ENCODE data around the gene ZNF485.
"Not testable (repeated sequence)": the region's sequence is repeated elsewhere in the genome, so short reads cannot be mapped to it uniquely, and the experiment has no call there.

The ZNF485 gene

DNA sequence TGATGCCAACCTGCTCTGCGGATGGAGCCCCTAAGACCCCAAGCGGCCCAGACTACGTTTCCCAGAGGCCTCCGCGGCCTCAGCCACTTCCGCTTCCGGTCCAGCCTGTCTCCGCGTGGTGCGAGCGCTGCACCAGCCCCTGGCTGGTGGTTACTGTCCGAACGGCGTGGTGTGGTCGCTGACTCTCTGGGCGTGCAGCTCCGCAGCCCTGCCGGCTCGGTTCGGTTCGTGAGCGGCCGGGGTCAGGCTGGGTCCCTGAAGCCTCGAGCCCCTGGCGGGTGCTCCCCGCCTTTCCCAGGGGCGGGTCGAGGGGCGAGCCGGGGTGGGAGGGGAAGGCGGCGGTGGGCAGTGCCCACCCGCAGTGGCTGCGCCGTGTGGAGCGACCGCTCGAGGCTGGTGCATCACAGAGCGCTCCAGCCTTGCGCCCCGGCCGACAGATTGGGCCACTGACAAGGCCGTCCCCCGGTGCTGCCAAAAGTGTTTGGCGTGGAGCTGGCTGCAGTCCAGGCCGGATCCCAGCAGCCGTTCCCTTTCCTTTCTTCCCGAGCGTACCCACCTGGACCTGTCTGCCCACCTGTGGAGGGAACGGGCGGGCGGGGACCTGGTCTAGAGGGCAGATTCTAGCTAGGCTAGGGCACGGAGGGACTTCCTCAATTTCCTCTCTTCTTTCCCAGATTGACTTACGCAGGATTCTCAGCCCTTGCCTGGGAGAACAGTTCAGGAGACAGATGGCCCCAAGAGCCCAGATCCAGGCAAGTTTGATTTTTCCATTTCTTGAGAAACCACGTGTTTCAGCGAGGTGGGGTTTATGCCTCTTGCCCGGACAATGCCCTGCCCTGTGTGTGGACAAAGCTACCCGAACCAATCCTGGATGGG, at the start of gene ZNF485:
ZNF485 (plus strand) TSS at position 116 of the 876 bp plus-strand sequence; CDS start at position 729, 613 bp downstream.
- peak; percentile 17 for DNase-seq (ENCODE audit: low read depth)

DNA sequence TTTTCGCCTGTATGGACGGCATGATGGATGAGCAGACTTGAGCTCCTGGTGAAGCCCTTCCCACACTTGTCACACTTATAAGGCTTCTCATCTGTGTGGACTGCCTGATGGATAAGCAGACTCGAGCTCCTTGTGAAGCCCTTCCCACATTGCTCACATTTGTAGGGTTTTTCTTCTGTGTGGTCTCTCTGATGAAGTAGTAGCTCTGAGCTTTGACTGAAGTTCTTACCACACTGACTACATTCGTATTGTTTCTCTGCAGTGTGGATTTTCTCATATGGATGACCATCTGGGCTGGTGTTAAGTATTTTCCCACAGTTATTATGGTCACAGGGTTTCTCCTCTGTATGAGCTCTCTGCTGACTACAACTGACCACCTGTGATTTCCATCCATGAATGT, 49.0 kb upstream of the ZNF485 start:
- DNase-seq (ENCODE audit: low read depth) = no peak

DNA sequence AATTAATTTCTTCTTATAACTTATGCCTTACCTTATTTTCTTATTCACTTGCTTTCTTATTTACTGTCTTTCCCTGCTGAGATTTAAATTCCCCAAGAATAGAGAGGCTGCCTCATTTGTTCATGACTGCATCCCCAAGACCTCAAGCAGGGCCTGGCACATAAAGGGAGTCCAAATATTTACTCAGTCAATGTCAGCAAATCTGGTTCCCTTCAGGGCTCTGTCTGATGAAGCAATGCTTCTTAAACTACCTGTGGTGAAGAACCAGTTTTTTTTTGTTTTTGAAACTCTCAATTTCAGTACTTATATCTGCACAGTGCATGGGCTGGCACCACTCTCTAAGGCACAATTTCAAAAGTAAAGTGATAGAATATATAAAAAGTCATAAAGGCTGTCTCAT, 36.6 kb upstream of the ZNF485 start:
- DNase-seq (ENCODE audit: low read depth) = no peak

DNA sequence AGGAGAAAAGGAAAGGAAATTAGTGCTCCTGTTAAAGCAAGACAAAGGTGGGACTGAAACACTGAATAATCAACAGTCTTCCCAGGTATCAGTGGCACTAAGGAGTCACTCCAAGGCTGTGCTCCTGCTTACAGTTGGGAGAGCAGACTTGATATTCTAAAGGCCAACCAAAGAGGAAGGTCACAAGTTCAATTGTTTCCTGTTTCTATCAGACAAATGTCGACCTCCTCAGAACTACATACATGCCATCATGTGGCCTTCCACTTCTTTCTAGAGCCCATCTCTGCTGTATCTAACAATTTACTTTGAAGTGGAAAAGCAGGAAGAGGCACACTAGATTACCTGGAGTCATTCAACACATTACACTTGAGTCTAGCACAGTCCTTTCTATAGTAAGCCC, 35.3 kb upstream of the ZNF485 start:
- DNase-seq (ENCODE audit: low read depth) = no peak

DNA sequence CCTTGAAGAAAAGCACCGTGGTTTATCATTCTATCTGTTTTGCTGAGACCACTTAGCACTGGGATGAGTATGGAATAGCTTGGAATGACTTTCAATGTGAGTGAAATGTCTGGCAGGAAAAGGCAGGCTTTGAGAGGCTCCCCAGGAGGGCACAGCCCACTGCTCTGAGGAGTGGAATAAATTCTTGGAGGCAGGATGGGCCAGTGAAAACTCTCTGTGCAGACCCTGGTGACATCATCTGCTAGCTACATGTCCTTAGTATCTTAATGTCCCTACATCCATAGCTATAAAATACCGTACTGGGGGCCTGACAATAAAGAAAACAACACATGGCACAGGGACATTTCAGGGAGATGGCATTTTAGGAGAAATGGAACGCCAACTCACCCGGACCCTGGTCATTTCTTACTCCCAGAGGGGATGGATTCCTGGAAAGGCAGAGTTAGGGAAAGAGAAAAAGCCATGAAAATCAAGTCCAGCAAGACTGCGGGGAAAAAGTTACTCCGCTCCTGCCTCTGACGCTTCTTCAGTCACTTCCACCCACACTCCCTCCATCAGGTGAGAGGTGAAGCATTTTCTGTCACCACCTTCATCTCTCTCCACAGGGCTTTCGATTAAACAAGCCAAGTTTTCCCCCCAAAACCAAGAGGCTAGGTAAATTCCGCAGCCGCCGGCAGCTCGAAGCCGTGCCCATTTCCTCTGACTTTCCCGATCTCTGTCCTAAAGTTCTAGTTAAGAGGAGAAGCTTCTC, 32.8 kb upstream of the ZNF485 start:
- no peak for DNase-seq (ENCODE audit: low read depth)

DNA sequence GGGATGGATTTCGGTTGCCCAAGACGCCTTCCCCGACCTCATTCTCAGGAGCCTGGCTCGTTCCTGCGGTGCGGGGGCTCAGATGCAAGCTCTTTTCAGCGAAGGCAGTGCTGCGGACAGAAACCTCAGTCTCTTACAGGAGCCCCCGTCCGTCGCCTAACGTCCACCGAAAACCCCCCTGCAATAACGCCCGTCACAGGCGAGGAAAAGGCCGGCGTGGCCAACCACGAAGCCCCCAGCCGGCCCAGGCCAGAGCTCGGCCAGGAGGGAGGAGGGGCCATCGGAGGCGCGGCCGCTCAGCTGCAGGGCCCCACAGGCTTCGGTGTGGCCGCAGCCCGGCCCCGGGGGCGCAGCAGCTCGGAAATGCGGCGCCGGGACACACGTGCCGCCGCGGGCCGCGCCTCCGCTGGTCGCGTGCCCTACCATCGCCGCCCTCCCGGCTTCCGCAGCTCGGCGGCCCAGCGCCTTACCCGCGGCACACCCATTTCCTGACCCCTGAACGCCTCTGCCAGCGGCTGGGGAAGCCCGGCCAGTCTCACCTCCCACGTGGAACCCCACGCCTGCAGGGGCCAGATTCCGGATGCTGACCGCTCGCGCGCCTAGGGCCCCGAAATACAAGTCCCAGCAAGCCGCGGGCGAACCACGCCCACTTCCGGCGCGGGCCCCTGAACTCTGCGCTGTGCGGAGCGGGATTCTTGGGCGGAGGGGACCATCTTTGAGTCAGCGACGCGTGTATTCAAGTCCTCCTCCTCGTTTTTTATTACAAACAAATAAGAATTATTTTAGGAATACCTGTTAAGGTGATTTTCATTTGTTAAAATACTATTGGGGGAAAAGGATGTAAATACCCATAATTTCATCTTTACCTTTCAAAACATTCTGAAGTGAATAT, 32.0 kb upstream of the ZNF485 start, which contains the start of gene ZNF239:
ZNF239 (minus strand) TSS at position 616 of the 892 bp plus-strand sequence. CDS start 16,537 bp downstream, outside the sequence.
- DNase-seq (ENCODE audit: low read depth) = peak; percentile 84

DNA sequence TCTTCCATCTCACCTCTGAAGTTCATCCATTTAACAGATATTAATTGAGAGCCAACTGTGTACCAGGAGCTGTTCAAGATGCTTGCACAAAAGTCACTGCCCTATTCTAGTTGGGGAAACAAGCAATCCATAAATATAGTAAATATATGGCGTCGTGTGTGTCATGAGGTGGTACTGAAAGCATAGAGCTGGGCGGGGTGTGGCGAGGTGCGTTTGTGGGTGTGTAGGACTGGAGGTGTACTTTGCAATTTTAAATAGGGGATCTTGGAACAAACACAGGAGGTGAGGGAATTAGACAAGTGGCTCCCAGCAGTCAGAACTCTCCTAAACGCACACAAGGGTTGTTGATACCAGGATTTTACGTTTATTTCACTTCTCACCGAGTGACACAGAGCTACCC, 31.3 kb upstream of the ZNF485 start:
- no peak for DNase-seq (ENCODE audit: low read depth)

DNA sequence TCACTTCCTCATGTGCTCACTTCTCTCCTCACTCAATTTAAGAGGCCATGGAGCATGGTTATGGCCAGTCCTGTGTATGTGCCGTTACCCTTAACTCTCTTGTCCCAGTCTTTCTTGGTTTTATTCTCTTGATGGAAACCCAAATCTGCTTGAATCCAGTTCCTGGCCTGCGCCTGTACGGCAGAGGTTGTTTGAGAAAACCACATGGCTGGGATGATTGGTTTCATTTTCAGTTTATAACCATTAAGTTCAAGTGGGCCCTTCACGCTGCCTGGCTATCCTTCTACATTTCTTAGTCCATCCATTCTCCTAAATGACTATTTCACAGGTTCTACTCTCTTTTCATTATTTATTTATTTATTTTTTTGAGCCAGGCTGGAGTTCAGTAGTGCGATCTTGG, 30.2 kb upstream of the ZNF485 start:
- no peak for DNase-seq (ENCODE audit: low read depth)

DNA sequence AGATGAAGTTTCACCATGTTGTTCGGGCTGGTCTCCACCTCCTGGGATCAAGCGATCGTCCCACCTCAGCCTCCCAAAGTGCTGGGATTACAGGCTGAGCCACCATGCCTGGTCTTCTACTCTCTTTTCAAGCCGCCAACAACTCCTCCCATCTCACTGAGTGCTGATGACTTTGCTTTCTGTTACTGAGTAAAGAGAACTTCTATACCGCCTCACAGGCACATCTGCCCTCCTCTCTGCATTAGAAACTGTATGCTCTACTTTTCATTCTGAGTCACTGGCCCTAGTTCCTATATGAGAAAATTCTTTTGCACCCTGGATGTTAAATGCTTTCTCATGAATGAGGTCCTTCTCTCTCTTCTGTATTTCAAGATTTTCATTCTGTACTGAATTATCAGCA, 29.7 kb upstream of the ZNF485 start:
- DNase-seq (ENCODE audit: low read depth) = no peak

DNA sequence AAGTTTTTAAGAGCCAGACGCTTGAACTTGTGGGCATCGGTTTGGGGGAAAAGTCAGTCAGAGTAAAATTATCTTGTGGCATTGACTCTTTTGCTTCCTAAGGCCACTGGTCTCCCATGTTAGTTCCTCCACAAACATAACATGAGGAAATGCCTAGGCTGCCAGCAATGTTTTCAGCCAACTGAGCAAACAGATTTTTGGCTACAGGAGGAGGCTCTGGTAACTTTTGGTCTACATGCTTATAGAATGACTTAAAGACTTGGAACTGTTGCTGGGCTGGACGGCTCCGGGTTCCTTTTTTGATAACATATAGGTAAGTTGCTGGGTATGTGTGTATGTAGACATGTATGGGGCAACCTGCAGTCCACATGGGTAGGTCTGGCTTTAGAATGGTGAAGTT, 22.2 kb upstream of the ZNF485 start:
- no peak for DNase-seq (ENCODE audit: low read depth)

DNA sequence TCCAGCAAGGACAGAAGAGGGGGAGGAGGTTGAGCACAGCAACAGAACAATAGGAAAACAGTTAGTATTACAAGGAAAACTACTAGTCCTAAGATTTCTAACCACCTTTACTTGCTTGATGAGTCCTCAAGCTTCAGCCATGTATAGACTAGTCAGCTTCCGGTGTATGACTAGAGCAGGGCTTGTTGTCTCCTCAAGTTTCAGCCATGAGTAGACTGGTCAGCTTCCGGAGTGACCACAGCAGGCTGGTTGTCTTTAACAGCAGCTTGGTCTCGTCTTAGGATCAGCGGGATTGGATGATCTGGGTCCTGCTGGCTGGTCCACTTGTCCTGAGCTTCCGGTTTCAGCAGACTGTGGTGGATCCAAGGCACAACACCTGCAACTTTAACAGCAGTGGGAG, 21.2 kb upstream of the ZNF485 start:
- DNase-seq (ENCODE audit: low read depth) = no peak

DNA sequence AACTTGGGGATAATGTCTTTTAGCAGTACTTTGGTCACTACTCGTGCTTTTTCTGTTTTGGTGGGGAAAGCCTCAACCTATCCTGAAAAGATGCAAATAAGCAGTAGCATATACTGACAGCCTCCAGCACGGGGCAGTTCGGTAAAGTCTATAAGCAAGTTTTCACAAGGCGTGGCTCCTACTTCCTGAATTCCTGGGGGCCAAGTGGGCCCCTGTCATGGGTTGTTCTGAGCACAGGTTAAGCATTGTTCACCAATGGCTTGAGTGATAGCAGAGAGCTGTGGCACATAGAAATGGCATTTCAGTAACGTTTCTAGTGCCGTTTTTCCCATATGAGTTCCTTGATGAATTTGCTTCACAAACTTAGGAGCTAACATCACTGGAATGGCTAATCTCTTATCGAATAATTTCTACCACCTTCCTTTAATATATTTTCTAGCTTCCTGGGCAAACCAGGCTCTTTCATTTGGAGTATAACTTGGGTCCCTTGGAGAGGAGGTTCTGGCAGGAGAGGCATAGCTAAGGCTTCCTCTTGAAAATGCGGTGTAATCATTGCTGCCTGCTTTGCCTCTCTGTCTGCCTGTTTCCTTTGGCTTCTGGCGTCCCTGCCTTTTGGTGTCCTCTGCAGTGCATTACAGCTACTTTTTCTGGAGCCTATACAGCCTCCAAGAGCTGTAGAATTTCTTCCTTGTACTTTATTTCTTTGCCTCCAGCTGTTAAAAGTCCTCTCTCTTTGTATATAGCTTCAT, 20.1 kb upstream of the ZNF485 start:
- no peak for DNase-seq (ENCODE audit: low read depth)

DNA sequence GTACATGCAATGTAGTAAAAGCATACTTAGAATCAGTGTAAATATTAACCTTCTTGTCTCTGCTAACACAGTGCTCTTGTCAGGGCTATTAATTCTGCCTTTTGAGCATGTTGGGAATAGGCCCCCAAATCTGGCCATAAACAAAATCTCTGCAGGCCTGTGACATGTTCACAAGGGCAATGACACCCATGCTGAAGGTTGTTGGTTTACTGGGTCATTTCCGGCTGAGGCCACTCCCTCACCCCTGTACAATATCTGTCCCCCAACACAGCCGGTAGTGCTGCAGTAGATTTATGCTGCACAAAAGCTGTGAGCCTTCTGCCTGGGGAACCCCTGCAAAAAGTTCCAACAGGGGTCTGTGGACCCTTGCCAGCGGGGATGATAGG, 19.5 kb upstream of the ZNF485 start:
- not testable (repeated sequence) for DNase-seq (ENCODE audit: low read depth)

DNA sequence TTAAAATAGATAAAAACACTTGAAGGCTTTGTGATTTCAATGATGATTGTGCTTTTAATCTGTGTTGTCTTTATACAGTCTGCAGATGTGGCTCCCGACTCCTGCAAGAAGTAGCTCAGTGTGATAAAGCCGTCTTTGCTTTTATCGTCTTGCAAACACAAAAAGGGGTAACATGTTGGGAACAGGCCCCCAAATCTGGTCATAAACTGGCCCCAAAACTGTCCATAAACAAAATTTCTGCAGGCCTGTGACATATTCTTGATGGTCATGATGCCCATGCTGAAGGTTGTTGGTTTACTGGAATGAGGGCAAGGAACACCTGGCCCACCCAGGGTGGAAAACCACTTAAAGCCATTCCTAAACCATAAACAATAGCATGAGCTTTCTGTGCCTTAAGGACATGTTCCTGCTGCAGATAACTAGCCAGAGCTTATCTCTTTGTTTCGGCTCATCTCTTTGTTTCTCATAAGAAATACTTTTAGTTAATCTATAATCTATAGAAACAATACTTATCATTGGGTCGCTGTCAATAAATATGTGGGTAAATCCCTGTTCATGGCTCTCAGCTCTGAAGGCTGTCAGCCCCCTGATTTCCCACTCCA, 14.8 kb upstream of the ZNF485 start:
- no peak for DNase-seq (ENCODE audit: low read depth)

DNA sequence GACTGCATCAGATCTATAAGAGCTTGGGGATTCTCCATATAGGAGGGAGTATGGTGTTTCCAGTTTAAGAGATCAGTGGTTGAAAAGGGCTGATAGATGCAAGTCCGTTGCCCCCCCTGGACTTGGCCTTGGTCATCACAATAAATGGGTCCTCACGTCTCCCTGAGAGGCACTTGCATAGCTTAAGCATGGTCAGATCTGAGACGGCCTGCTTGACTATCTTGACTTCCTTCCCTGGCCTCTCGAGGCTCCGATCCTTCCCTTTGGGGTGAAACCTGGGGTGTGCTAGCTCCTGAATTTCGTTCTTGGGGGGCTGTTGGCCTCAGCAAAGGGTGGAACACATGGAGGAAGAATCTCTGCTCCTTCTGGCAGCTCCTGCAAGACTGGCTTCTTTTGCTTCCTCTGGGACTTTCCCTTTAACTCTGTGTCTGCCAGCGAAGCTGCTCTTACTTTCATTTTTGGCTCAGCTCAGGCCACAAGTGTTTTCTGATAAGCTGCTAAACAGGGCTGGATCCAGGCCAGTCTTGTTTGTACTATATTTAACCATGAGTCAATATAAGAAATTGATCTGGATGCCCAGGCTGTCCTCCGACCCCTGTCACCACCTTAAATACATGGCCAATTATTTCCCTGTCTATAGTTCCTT, 11.2 kb upstream of the ZNF485 start:
- DNase-seq (ENCODE audit: low read depth) = no peak

DNA sequence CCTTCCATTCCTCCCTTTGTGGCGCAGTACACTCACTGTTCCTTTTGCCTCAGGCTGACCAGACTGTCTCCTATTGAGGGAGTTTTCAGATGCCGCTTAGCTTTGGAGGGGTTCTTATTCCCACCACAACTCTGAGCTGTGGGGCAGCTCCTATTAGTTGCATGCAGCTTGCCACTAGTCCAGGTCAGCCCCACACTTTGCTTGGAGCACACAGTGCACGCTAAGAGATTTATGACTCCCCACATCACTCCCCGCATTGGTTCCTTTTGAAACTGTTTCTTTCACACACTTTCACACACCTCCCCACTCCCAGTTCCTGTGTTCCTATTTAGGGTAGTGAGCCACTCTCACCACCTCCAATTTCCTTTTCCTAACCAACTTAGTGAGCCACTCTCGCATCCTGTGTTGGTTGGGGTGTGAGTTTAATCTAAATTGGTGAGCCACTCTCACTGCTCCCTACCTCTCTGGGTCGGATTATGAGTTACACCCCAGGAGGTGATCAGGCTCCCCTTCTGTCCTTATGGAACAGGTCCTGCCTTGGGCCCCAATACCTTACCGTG, 10.4 kb upstream of the ZNF485 start:
- no peak for DNase-seq (ENCODE audit: low read depth)

DNA sequence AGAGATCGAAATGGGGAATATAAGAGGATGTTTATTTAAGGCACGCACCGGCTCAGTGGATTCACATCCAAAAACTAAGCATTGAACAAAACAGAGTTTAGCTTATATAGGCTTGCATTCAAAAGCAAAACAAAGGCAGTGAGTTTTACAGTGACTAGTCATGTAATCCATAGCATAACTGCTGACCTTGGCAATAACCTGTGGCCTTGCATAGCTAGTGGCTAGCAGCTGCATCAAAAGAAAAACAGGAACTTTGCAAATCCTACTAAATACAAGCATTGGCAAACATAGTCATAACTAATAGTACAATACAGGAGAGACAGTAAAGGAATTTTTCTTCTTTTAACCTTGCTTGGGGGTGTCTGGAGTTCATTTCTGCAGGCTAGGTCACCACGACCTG, 9.7 kb upstream of the ZNF485 start:
- no peak for DNase-seq (ENCODE audit: low read depth)

DNA sequence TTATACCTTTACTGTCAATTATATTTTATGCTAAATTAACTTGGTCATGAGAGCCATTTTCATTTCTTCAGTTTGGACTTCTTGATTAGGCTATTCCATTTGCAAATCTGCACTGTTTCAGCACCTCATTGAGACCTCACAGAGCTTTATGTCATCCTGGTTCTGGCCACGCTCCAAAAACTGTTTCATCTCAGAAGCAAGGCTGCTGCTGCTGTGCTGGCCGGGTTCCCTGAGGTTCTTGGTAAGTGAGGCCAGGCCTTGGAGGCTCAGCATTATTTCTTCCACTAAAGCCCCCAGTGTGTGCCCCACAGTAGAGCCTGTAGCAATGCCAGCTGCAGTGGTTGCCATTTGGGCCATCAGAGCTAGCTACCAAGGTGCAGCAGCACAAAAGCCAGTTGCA, 7.8 kb upstream of the ZNF485 start:
- DNase-seq (ENCODE audit: low read depth) = no peak

DNA sequence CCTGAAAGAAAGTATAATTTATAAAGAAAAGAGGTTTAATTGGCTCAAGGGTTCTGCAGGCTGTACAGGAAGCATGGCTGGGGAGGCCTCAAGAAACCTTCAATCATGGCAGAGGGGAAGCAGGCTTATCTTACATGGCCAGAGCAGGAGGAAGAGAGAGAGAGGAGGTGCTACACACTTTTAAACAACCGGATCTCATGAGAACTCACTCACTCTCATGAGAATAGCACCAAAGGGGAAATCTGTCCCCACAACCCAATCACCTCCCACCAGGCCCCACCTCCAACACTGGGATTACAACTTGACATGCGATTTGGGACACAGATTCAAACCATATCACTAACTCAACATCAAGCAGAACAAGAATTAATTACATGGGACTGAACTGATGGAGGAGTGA, 6.9 kb upstream of the ZNF485 start:
- DNase-seq (ENCODE audit: low read depth) = no peak

DNA sequence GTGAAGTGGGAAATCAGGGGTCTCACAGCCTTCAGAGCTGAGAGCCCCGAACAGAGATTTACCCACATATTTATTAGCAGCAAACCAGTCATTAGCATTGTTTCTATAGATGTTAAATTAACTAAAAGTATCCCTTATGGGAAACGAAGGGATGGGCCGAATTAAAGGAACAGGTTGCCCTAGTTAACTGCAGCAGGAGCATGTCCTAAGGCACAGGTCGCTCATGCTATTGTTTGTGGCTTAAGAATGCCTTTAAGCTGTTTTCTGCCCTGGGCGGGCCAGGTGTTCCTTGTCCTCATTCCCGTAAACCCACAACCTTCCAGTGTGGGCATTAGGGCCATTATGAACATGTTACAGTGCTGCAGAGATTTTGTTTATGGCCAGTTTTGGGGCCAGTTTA, 4.7 kb upstream of the ZNF485 start:
- DNase-seq (ENCODE audit: low read depth) = not testable (repeated sequence)
